Measurements from ENCODE around the gene MSANTD2. TPM values are rescaled to one million over a fixed set of nuclear protein-coding genes. Genes with fewer than 3 reads are reported as not detected.
A peak's percentile ranks its signal among the peaks of the same experiment; 100 is the strongest.

The MSANTD2 gene
- 15.2 TPM for total RNA-seq

DNA sequence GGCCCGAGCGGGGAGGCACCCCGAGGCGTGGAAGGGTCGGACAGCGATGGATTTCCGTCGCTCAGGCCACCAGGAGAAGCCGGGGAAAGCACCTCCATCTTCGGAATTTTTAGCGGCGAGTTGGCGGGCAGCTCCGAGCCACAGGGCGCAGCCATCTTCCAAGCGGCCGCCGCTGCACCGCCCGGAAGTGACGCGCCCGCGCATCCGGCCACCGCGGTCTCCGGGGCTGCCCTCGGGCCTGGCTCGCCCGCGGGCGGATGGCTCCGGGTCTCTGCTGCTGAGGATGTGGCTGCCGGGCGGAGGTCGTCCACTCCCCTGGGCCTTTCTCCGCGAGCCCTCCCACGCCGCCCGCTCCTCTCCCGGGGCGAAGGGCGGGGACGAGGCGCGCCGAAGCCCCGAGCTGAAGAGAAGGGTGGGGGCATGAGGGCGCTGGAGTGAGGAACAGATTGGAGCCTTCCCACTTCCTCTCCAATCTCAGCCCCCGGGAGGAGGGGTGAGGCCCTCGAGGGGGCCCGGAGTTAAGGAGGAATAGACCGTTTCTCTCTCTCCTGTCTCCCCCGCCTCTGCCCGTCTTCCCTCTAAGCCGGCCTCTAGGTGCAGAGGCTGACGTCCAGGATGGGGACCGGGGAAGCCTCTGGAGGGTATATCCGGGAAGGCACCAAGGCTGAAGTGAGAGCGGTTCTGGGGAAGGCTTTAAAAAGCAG is at the start of gene MSANTD2:
MSANTD2 (minus strand) TSS at position 181 of the 704 bp plus-strand sequence; CDS start at position 155, 26 bp downstream.
- peak; percentile 91 for DNase-seq

DNA sequence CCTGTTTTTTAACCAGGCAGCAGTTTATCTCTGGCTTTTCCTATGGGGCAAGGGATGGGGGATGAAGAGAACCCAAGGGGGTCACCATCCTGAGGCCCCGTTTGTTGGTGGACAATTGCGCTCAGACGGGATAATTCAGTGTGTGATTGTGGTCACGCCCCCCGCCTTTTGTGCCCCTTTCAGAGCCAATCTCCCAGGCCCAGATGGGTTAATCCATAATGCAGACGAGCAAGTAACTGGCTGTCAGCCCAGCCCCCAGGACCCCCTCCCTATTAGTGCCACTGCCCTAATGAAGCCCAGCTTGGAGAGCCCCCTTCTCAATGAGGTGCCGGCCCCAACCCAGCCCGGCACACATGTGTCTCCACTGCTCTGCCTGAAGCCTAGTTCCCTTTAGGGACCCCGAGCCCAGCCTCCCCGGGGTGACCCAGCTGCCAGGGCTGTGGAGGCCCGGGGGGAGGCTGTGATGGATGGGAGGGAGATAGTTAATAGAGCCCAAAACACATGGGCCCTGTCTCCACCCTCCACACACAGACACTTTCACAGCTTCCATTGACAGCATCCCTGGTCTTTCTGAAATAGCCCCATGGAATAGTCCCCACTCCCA is 46.0 kb upstream of the MSANTD2 start:
- no peak for DNase-seq

DNA sequence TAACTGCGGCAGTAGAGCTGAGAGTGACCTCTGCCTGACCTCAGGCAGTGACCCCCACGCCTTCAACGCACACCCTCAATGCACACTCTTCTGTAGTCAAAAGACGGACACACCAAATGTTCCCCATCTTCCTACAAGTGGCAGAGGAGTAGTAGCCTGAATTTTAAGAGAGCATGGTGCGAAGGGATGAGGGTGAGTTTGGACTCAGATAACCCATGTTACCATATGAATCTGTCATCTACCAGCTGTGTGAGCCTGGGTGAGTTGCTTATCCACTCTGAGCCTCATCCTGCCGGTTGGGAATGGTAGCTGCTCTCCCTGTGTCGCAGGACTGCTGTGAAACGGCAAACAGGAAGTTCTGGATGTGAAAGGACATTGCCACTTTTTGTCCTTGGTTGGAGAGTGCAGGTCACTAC is 44.5 kb upstream of the MSANTD2 start:
- DNase-seq: no peak

DNA sequence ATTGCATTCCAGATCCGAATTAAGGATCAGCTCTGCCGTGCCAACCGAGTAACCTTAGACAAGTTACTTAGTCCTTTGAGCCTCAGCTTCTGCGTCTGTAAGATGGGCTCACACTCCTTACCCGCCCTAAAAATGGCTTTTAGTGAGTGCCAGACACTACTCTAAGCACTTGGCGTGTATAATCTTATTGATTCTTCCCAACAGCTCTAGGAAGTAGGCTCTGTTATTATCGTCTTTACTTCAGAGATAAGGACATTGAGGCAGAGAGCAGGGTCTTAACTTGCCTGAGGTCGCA is 43.4 kb upstream of the MSANTD2 start:
- DNase-seq: no peak

DNA sequence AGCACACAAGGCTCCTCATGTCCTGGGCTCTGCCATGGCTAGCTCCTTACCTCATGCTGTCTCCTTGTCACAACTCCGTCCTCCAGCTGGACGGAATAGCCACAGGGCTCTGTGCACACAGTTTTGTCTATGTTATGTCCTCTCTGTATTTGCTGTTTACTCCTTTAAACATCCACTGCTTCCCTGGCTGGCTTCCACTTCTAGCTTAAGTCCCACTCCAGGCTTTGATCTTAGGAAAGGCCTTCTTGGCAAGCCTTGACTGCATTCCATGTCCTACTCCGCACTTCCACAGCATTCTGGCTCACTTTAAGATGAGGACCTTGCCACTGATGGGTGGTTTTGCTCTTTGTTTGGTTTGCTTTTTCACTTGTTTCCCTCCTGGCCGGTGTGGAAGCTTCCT is 42.1 kb upstream of the MSANTD2 start:
- DNase-seq: no peak

DNA sequence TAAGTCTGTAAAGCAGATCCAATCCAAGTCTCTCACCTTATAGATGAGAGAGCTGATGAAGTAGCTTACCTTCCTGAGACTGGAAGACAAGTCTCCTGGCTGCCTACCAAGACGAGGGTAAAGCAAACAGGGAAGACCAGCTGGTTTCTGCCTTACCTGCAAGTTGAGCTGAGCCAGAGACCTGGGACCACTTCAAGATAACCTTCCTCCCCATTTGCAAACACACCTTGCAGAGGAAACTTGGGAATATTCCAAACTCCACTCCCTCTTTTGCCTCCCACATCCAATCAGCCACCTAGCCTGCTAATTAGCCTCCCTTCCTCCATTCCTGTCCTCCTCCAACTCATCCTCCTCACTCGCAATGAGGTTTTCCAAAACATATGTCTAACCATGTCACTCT is 41.6 kb upstream of the MSANTD2 start:
- DNase-seq: no peak

DNA sequence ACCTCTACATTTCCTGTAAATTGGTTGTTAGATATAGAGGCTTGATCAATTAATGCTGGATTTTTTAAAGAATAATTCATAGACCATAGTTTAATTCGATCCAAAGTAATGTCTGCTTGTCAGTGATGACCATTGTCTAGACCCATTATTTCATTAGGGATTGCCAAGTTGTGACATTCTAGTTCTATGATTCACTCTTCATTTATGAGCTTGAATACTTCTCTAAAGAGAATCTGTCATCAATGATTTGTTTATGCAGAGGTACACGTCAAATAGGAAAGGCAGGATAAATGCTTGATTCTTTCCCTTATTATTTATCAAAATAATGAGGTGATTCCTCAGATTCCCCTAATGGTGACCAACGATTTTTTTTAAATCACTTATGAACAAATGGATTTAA is 41.0 kb upstream of the MSANTD2 start:
- no peak for DNase-seq

DNA sequence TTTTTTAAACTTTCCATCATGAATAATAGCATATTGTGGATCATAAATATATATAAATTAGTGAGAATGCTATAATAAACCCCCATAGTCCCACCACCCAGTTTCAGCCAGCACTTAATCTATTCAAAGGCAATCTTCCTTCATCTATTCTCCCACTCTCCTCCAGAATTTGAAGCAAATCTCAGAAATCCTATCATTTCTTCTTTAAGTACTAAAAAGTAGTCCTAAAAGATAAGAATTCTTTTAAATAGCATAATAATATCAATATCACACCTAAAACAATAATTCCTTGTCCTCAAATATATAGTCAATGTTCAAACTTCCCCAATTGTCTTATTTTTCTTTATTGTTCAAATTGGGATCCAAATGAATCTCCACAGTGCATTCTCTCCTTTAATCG is 40.5 kb upstream of the MSANTD2 start:
- DNase-seq: no peak

DNA sequence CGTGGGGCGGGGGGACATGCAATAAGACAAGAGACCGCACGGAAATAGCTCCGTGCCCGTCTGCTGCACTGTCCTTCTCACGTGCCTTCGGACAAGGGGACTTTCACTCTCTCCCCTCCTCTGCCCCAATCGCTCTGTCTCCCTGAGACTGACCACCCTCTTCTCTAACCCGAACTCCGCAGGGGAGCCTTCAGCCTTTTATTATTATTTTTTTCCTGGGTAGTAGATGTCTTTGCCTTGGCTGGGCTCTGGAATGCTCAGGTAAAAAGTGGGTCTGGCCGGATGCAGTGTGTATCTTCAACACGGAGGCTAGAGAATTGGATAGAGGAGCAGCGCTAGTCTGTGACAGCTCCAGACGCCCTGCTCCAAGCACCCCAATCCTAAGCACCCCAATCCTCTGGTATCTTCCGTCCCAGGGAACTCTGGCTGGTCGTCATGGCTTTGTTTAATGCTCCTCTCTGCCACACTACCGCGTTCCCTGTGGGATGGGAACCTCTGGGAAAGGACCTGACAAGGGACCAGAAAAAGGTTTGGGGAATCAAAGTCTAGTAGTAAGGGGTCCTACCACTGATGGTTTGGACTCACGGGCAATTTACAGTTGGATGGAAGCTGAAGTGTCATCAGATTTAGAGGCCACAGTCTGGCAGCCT is 39.9 kb upstream of the MSANTD2 start:
- no peak for DNase-seq

DNA sequence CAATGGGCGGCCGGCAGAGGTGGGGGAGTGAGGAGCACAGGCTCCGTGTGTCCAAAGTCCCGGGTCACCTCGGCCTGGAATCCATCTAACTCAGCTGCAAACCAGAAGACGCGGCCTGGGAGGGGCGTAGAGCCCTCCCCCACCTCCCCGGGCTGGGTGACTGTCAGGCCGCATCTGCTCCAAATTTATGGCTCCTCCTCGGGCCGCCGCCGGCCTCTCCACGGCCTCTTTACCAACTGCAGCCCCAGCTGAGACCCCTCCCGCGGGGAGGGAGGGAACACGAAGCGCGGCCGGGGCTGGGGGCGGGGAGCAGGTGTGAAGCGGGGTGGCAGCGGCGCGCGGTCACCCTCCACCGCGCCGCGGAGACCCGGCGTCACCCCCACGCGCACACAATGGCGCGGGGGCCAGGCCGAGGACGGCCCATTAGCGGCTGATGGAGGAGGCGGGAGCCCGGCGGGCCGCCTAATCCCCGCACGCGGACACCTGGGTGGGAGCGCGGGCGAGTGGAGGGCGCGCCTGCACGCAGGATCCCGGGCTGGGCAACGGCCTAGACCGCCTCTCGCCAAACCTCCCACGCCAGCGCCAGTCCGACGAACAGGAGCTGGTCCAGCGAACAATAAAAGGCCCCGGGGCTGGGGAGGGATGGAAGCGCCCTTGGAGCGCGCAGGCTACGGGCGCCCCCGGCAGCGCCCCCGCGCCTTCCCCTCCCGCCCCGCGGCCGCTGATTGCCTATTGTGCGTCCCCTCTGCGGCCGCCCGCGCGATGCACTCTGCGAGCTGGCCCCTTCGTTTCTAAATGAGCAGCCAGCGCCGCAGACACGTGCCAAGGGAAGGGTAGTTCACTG is 39.1 kb upstream of the MSANTD2 start:
- DNase-seq: no peak

DNA sequence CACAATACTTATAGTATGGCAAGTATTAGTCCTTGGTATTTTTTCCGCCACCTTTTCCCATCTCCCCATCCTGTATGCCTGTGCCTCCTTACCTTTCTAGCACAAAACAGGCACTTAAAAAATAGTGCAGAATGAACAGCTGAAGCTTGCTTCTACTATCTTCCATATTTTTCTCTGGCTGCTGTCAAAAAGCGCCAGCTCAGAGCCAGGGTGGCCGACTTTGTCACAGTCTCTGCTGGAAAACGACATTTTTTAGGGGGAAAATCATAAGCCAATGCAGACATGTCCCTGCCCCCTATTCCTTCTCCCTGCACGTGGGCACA is 38.6 kb upstream of the MSANTD2 start:
- DNase-seq: no peak

DNA sequence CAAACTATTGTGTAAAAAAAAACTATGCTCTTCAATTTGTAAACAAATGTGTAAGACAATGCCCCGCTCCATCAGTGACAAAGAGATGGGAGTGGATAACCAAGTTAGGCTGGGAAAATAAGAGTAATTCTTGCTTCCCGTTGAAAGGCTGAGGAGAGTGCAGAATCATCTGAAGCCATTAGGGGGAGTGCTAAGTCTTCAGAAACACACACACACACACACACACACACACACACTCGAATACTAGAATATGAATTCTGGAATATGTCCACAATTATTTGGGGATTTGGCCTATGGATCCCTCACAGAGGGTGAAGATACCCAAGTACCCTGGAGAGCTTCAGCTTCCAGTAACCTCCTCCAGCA is 37.3 kb upstream of the MSANTD2 start:
- DNase-seq: peak; percentile 72

DNA sequence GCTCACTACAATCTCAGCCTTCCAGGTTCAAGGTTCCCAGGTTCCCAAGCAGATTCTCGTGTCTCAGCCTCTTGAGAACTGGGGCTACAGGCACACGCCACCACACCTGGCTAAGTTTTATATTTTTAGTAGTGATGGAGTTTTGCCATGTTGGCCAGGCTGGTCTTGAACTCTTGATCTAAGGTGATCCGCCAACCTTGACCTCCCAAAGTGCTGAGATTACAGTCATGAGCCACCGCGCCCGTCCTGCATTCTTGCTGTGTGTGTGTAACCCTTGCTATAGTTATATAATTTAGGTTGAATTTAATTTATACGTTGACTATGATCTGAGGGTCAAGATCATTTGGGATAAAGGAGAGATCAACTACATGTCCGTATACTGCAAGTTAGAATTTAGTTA is 35.7 kb upstream of the MSANTD2 start:
- no peak for DNase-seq

DNA sequence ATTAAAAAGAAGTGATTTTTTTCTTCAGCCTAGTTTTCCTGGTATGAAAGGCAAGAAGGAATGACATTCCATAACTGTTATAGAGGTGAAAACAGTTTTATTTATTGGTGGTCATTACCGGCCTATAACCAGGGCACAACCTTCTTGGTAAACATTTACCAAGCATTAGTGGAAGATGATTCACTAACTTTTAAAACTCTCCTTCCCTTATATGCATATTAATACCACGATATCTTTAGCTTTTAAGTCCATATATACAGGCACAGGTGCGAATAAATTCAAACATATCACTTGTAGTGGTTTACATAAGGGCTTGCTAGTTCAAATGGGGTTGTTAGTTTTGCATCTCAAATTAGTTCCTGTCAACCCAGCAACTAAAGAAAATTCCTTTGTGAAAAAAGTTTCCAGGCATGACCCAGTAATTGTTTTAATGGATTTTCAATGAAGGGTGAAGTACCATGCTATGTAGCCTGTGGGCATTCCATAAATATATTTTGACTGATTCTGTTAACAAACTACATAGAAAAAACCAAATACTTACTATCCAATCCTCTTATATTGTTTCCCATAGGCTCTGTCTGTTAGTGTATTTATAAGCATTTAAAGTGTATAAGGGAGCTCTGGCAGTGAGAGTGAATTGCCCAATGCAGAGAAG is 34.4 kb upstream of the MSANTD2 start:
- no peak for DNase-seq

DNA sequence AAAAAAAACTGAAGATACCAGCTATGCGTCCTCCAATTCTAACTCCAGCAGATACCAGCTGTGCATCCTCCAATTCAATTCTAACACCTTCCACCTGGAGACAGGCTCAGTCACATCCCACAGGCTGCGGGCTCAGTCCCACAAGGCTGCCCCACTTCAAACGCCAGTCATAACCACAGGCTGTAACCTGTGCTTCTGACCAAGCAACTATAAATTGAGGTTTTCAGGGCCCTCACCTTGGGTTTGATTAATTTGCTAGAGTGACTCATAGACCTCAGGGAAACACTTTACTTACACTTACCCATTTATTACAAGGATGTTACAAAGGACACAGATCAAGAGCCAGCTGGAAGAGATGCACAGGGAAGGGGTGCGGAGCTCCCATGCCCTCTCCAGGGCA is 32.4 kb upstream of the MSANTD2 start:
- DNase-seq: no peak

DNA sequence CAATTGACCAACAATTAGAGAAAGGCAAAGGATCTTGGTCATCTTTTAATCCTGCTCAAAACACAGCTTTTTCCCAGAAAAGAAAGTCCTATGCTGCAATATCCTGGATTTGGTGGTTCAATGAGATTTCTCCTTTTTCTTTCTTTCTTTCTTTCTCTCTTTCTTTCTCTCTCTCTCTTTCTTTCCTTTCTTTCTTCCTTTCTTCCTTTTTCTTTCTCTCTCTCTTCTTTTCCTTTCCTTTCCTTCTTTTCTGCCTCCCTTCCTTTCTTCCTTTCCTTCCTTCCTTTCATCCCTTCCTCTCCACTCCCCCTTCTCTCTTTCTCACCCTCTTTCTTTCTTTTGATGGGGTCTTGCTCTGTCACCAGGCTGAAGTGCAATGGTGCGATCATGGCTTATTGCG is 31.7 kb upstream of the MSANTD2 start:
- no peak for DNase-seq

DNA sequence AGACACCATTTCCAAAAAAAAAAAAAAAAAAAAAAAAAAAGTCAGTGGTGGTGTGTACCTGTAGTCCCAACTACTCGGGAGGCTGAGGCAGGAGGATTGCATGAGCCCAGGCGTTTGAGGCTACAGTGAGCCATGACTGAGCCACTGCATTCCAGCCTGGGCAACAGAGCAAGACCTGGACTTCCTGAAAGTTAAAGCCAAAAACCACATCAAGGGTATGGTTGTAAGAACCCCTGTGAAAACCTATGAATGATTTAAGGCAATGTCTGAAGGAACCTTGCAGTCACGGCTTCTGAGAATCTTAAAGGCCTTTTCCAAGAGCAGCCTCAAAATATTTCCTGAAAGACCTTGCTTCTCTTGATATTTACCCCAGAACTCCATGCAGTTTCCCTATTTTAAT is 30.5 kb upstream of the MSANTD2 start:
- DNase-seq: no peak

DNA sequence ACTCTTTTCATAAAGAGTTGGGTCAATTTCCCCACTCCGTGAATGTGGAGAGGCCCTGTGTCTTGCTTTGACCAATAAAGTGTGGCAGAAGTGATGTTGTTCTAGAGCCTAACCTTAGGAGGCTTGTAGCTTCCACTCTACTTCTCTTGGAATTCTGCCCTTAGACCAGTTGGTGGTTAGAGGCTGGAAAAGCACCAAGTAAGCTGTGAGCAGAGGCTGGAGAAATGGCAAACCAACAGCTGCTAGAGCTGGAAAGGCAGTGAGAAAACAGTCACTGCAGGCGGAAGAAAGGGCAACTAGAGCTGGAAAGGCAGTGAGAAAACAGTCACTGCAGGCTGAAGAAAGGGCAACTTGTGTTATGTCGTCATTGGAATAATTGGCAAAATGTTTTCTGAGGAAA is 29.8 kb upstream of the MSANTD2 start:
- no peak for DNase-seq

DNA sequence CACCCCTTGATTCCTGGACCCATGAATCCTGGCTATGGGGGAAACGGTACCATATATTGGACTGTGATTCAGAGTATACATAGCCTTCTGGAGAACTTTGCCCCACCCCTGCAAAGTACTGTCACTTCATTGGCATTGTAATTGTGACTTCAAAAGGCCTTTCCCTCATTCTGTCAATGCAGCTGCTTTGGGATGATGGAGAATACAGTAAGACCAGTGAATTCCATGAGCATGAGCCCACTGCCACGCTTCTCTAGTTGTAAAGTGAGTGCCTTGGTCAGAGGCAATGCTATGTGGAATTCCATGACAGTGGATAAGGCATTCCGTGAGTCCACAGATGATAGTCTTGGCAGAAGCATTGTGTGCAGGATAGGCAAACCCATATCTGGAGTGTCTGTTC is 25.7 kb upstream of the MSANTD2 start:
- no peak for DNase-seq

DNA sequence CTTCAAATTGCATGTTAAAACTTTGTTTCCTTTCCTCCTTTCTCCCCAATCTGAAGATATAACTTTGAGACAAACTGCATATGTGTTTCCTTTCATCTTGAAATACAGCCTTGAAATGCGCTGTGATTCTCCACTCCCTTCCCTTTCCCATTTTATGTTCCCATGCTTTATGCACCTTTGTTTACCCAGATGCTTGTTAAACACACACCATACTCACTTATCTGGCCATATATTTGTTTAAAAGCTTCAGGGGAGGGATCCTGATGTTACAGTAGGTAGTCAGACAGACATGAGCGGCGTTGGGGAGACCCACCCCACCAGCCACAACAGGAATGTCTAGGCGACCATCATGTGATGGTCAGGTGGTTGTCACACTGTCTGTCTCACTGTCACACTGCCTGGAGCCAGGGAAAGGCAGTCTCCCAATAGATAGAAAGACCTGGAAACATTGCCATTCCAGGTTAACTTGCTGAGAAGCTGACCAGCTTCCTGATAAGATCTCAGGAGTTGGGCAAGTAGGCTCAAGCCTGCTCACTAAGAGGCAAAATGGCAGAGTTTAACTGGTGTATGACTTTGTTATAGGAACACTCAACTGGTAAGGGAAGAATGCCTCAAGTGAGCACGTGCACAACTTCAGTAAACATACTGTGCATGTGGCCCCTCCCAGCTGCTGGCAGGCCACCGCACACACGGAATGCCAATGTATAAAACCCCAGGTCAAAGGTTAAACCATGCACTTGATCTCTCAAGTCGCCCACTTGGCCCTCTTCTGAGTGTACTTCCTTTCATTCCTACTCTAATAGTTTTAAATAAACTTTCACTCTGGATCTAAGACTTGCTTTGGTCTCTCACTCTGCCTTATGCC is 23.5 kb upstream of the MSANTD2 start:
- DNase-seq: no peak

DNA sequence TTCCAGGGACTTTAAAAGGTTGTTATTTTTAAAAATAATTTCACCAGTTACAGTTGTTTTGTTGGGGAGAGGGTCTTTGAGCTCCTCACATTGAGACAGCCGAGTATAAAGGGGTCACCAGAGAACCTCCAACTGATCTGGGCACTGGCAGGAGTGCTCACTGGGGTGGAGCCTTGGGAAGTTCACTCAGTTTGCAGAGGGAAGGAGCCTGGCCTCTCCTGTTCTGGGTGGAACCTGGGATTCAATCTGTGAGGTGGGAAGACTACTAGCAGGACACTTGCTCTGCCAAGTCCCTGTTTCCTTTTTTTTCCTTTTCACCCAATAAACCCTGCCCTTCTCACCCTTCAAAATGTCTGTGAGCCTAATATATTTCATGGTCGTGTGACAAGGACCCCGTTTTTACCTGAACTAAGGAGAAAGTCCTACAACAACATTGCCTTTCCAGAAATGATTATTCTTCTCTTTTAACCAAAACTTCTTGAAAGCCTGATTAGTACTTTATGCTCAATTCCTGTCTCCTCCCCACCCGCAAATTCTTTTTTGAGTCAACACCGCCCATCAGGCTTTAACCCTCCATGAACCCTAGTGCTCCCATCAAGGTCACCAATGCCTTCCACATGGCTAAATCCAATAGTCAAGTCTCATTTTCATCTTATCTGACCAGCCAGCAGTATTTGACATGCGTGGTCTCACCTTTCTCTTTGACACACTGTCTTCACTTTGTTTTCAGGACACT is 22.0 kb upstream of the MSANTD2 start:
- no peak for DNase-seq
